Astrocyte of the hippocampus (primary cell): ENCODE data around the gene SUFU.
A peak's percentile ranks its signal among the peaks of the same experiment; 100 is the strongest.

ENCODE experiments used
- DNase-seq: peaks from one replicate; pipeline ENCODE4 v3.0.0; 2011; ENCODE audit warnings: low read depth, low spot score

SUFU gene

GRCh38 chr10:102550636-102551210 is 47.0 kb downstream of the SUFU start:
- no peak for DNase-seq

- no peak for DNase-seq
These were observed 48.8 kb downstream of the SUFU start for GRCh38 chr10:102552533-102552932.

- DNase-seq, result no peak
These were observed 50.0 kb downstream of the SUFU start for GRCh38 chr10:102553771-102554170.

DNA sequence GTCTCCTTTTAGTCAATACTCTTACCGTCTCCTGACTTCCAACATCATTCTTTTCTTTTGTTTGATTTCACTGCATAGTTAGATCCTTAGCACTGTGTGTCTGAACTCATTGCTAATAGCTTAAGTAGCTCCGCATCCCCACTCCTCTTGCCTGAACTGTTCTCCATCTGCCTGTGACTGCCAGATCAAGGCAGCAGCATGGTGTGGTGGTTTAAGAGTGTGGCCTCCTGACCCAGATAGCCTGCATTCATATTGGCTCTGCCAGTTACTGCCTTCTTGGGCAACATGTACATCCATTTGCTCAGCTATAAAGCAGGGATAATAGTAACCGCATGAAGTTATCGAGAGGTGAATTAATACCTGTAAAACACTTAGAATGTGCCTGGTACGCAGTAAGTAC is 50.8 kb downstream of the SUFU start:
- no peak for DNase-seq

- peak; percentile 85 for DNase-seq
These were observed 52.1 kb downstream of the SUFU start for GRCh38 chr10:102555781-102556328.

DNA sequence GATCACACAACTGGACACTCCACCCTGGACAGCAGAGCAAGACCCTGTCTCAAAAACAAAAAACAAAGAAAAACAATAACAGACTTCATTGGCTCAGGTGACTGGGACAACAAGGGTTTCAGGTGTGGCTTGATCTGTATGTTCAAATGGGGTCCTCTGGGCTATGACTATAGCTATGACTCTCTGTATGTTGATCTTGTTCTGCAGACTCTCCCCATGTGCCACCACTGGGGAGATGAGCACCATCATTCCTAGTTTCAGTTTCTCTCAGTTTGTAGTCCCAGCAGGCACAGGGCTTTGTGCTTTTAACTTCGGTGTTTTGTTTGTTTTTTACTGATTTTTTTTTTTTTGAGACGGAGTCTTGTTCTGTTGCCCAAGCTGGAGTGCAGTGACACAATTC is 53.8 kb downstream of the SUFU start:
- DNase-seq, result no peak

DNA sequence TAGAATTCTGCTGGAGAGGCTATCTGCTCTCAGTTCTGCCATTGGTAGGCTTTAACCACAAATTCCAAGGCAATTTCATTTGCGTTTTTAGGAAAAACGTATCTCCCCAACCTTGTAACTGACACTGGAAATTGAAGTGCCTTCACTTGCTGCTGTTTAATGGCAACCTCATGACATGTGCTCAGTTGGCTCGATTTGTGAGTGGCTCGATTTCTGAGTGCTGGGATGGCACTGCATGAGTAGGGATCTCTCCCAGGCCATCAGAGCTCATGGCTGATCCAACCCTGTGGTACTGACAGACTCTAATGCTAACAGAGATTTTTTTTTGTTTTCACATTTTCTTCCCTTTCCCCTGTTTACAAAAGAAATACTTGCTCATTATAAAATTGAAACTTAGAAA is 56.0 kb downstream of the SUFU start:
- no peak for DNase-seq

DNA sequence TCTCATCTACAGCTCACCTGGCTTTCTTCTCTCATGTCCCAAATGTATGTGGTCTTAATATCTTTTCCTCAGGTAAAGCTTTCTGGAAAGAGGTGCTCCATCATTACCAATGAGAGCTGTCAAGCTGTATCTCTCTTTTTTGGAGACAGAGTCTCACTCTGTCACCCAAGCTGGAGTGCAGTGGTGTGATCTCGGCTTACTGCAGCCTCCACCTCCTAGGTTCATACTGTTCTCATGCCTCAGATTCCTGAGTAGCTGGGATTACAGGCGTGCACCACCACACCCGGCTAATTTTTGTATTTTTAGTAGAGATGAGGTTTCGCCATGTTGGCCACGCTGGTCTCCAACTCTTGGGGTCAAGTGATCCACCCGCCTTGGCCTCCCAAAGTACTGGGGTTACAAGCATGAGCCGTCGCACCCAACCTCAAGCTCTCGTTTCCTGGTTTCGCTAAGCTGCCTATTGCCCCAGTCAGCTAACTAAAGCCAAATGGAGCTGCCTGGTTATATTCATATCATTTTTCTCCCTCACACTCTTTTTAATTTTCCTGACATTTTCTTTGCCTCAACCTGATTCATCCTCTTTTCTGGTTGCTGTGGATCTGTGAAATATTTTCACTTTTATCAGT is 60.5 kb downstream of the SUFU start:
- no peak for DNase-seq

DNA sequence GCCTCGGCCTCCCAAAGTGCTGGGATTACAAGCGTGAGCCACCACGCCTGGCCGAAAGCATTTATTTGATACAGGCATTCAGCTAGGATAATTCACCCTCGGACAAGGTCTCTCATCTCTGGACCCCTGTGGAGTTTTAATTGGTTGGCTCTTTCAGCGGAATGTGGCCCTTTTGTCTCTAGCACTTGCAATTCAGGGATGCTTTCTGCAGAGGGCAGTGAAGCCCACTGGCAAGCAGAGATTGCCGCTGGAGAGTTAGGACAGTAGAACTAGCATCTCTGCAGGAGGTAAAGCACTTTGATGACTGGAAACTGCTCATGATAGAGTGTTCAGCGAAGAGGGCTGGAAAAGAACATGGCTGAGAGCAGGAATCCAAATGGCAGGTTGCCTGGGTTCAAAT is 62.0 kb downstream of the SUFU start:
- no peak for DNase-seq

DNA sequence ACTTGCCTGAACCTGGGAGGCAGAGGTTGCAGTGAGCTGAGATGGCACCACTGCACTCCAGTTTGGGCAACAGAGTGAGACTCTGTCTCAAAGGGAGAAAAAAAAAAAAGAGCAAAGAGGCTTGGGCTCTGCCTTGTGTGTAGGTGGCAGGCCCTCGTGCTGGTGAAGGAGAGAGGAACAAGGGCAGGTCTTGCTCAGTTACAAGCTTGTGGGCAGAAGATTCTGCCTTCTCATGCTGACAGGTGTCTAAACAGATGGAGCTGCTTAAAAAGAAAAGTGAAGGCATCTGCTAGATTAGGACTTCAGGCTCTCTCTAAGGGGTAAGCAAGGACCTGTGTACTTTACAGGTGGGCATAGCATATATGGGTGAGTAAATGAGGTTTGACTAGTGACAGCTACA is 75.0 kb downstream of the SUFU start:
- DNase-seq, result no peak

GRCh38 chr10:102579328-102579727 is 75.6 kb downstream of the SUFU start:
- no peak for DNase-seq

GRCh38 chr10:102580230-102580629 is 76.5 kb downstream of the SUFU start:
- no peak for DNase-seq

GRCh38 chr10:102581401-102581800 is 77.6 kb downstream of the SUFU start:
- DNase-seq, result no peak

GRCh38 chr10:102581981-102582580 is 78.3 kb downstream of the SUFU start:
- no peak for DNase-seq

GRCh38 chr10:102583435-102584417 is 80.0 kb downstream of the SUFU start:
- peak; percentile 93 for DNase-seq

GRCh38 chr10:102585026-102585425 is 81.3 kb downstream of the SUFU start:
- no peak for DNase-seq

GRCh38 chr10:102586858-102587257 is 83.1 kb downstream of the SUFU start:
- DNase-seq, result no peak

DNA sequence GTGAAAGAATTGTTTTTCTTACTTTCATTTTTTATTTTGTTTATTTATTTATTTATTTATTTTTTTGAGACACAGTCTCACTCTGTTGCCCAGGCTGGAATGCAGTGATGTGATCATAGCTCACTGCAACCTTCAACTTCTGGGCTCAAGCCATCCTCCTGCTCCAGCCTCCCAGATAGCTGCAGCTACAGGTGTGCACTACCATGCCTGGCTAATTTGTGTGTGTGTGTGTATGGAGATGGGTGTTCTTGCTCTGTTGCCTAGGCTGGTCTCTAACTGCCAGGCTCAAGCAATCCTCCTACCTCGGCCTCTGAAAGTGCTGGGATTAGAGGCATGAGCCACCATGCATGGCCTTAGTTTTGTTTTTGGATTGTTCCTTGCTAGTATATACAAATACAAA is 85.1 kb downstream of the SUFU start:
- DNase-seq, result no peak

GRCh38 chr10:102593074-102593803 is 89.5 kb downstream of the SUFU start:
- peak; percentile 47 for DNase-seq

GRCh38 chr10:102593804-102594079 is 90.0 kb downstream of the SUFU start:
- DNase-seq, result no peak

- DNase-seq, result no peak
These were observed 91.5 kb downstream of the SUFU start for GRCh38 chr10:102595293-102595692.

DNA sequence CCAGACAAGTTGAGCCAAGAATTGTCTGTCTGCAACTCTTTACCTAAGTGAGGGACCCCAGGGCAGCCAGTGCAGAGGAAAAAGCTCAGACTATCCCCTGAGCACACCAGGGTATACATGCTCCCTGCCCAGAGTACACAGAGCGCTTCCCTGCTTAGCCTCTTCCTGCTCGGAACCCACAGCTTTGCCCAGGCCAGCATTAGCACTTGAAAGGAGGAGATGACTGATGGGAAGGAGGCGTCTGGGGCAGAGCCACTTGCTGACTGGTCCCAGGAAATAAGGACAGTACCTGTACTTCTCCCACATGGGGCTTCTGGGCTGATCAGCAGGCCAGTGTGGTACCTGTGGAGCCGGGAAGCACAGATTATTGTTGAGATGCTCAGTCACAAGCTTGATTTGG is 92.1 kb downstream of the SUFU start:
- DNase-seq, result no peak
